Activated CD4-positive, alpha-beta T cell treated with anti-CD3 and anti-CD28 coated beads for 4 hours (primary cell): ENCODE measurements around the gene POLN.

Source experiments
- DNase-seq, 2 donors: peaks; one replicate each; pipeline ENCODE4 v3.0.0-alpha.2; 2020

POLN gene

GRCh38 chr4:2262145-2262943 is 20.4 kb upstream of the POLN start:
- DNase-seq: peak; percentile 94 to 98

- no peak for DNase-seq
These were observed 19.9 kb upstream of the POLN start, which contains the start of gene MXD4 for GRCh38 chr4:2261853-2262144. MXD4 (minus strand) TSS chr4:2262109; CDS start chr4:2261980, 129 bp downstream.

- peak; percentile 24 to 40 for DNase-seq
These were observed 19.4 kb upstream of the POLN start for GRCh38 chr4:2261110-2261852.

- DNase-seq: no peak
These were observed 18.6 kb upstream of the POLN start for GRCh38 chr4:2260344-2261109.

GRCh38 chr4:2259541-2260343 is 17.8 kb upstream of the POLN start:
- no peak for DNase-seq

GRCh38 chr4:2259036-2259540 is 17.2 kb upstream of the POLN start:
- no peak for DNase-seq

GRCh38 chr4:2258091-2259035 is 16.4 kb upstream of the POLN start:
- DNase-seq: no peak

GRCh38 chr4:2257361-2258081 is 15.6 kb upstream of the POLN start:
- DNase-seq: no peak

GRCh38 chr4:2256781-2257191 is 14.9 kb upstream of the POLN start:
- DNase-seq: no peak

GRCh38 chr4:2256156-2256731 is 14.3 kb upstream of the POLN start:
- DNase-seq: peak in 1 of 2 donors; percentile 1

- peak in 1 of 2 donors; percentile 1 for DNase-seq
These were observed 13.7 kb upstream of the POLN start for GRCh38 chr4:2255501-2256155.

GRCh38 chr4:2254665-2255500 is 13.0 kb upstream of the POLN start:
- peak in 1 of 2 donors; percentile 1 for DNase-seq

GRCh38 chr4:2253160-2254084 is 11.5 kb upstream of the POLN start:
- DNase-seq: peak in 1 of 2 donors; percentile 1

GRCh38 chr4:2252530-2253091 is 10.7 kb upstream of the POLN start:
- no peak for DNase-seq

GRCh38 chr4:2251795-2252529 is 10.0 kb upstream of the POLN start:
- DNase-seq: peak in 1 of 2 donors; percentile 1

GRCh38 chr4:2251073-2251794 is 9.3 kb upstream of the POLN start:
- DNase-seq: peak in 1 of 2 donors; percentile 1
